ENCODE data around the gene GGT1.
"Not testable (repeated sequence)": the region's sequence is repeated elsewhere in the genome, so short reads cannot be mapped to it uniquely, and the experiment has no call there.

Gene GGT1

GRCh38 chr22:24642307-24642706 is 39.3 kb downstream of the GGT1 start:
- not testable (repeated sequence) for DNase-seq (ENCODE audit: low spot score)

- DNase-seq (ENCODE audit: low spot score): not testable (repeated sequence)
Observed at GRCh38 chr22:24644409-24644808, 41.4 kb downstream of the GGT1 start.

- not testable (repeated sequence) for DNase-seq (ENCODE audit: low spot score)
Observed at GRCh38 chr22:24645408-24646399, 42.7 kb downstream of the GGT1 start.

- not testable (repeated sequence) for DNase-seq (ENCODE audit: low spot score)
Observed at GRCh38 chr22:24646756-24647155, 43.8 kb downstream of the GGT1 start.

GRCh38 chr22:24649371-24649770 is 46.4 kb downstream of the GGT1 start:
- DNase-seq (ENCODE audit: low spot score): not testable (repeated sequence)

- not testable (repeated sequence) for DNase-seq (ENCODE audit: low spot score)
Observed at GRCh38 chr22:24650884-24651283, 47.9 kb downstream of the GGT1 start.

- DNase-seq (ENCODE audit: low spot score): not testable (repeated sequence)
Observed at GRCh38 chr22:24665395-24665794, 62.4 kb downstream of the GGT1 start.

- not testable (repeated sequence) for DNase-seq (ENCODE audit: low spot score)
Observed at GRCh38 chr22:24667904-24668303, 64.9 kb downstream of the GGT1 start.

- DNase-seq (ENCODE audit: low spot score): not testable (repeated sequence)
Observed at GRCh38 chr22:24672532-24672931, 69.5 kb downstream of the GGT1 start.
